Tibial nerve (tissue), 4 donors: ENCODE data around the gene CPNE4.

Experiments
- EP300 ChIP-seq, 2 donors: sonication (generic); formaldehyde crosslinking; IDR thresholded peaks; one replicate each; pipeline ENCODE4 v1.6.1; 2017; ENCODE audit warnings: antibody characterized with exemption in 2 of 2, mild to moderate bottlenecking in 1 of 2
- POLR2A ChIP-seq, 2 donors: fragments of 450-650 bp; IDR thresholded peaks; one replicate each; pipeline ENCODE4 v1.6.1; 2017; ENCODE audit warnings: antibody characterized with exemption in 2 of 2, mild to moderate bottlenecking in 2 of 2, moderate library complexity in 2 of 2
- TF ChIP-seq, protein P1 (sequence below), 5 experiments: fragments of 200-600 bp in 3 of 5; fragments of 450-650 bp in 2 of 5; sonication (generic) in 3 of 5; IDR thresholded peaks; one replicate each; pipeline ENCODE4 v1.5.1; 2016 to 2019; ENCODE audit warnings: antibody characterized with exemption in 5 of 5, mild to moderate bottlenecking in 3 of 5, moderate library complexity in 2 of 5

DNA sequence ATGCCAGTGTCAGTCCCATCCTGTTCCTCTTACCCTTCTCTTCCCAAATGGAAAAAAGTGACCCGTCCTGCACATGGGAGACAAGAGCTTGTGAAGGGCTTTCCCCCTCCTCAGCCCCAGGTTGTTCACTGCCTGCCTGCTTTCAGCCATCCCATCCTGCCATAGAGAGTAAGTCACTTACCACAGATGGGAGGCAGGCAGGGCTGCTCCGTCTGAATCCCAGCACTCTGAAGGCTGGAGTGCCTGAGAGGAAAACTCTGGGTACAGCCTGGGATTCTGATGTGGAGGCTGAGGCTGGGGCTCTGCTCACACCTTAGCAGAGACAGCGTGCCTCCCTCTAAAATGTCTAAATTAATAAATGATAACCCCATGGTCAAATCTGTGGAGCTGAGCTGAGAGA, 14.8 kb downstream of the CPNE4 start:
- TF ChIP-seq, protein P1, sequence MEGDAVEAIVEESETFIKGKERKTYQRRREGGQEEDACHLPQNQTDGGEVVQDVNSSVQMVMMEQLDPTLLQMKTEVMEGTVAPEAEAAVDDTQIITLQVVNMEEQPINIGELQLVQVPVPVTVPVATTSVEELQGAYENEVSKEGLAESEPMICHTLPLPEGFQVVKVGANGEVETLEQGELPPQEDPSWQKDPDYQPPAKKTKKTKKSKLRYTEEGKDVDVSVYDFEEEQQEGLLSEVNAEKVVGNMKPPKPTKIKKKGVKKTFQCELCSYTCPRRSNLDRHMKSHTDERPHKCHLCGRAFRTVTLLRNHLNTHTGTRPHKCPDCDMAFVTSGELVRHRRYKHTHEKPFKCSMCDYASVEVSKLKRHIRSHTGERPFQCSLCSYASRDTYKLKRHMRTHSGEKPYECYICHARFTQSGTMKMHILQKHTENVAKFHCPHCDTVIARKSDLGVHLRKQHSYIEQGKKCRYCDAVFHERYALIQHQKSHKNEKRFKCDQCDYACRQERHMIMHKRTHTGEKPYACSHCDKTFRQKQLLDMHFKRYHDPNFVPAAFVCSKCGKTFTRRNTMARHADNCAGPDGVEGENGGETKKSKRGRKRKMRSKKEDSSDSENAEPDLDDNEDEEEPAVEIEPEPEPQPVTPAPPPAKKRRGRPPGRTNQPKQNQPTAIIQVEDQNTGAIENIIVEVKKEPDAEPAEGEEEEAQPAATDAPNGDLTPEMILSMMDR (IDR thresholded peaks at IDR 0.05), result no peak
- TF ChIP-seq POLR2A (IDR thresholded peaks at IDR 0.05) (no peak), EP300 (IDR thresholded peaks at IDR 0.05) (no peak)
